Heart left ventricle (tissue), 13 donors: ENCODE results near the gene PLA2G12A.
"Not testable (repeated sequence)": the region's sequence is repeated elsewhere in the genome, so short reads cannot be mapped to it uniquely, and the experiment has no call there.

Experiments used
- CTCF ChIP-seq, 12 donors: fragments of 200-600 bp; sonication (generic) in 4 of 12; IDR thresholded peaks; one replicate each; pipeline versions ENCODE4 v1.5.0 to v1.8.0; 2018 to 2022; ENCODE audit warnings: antibody characterized with exemption in 12 of 12, mild to moderate bottlenecking in 5 of 12
- POLR2A ChIP-seq, 2 donors: fragments of 450-650 bp; IDR thresholded peaks; one replicate each; pipeline ENCODE4 v1.6.1; 2017; ENCODE audit warnings: antibody characterized with exemption in 2 of 2, mild to moderate bottlenecking in 2 of 2, moderate library complexity in 2 of 2
- donor health status: ischemic (EF 13 %, LVEDD 7.1; RV severe dilation, severe dysfunction).
- donor health status: DM: no; HTN: yes; CAD: no.
- donor health status: DM: no; HTN: no; CAD: no.
- donor health status: ischemic (EF 25% LVEDD 6.9; RV normal size, moderate dysfunction).
- donor health status: ischemic (EF 25% LVEDD 5.7; RV mildly dilated, moderate dysfunction).
- donor health status: ischemic (EF 35%, LVEDD 5.7; RV mildly dilated, moderate dysfunction).
- donor health status: nonischemic (EF 11% LVEDD 7.7; RV severe dilation, severe dysfunction).
- donor health status: DM: yes; HTN: yes; CAD: no.
- donor health status: PGD.
- donor health status: ischemic (EF 29% LVEDD 5.4; RV normal size, mild dysfunction).
- donor health status: nonischemic (EF 23%, LVEDD 6.1; RV moderate dilation, normal function).

- not testable (repeated sequence) for TF ChIP-seq POLR2A, CTCF (IDR thresholded peaks at IDR 0.05)
Measured at GRCh38 chr4:109678925-109679324, 50.9 kb downstream of the PLA2G12A start.
